Fibroblast of lung (primary cell): ENCODE results near the gene PRDM16. TPM values are rescaled to one million over a fixed set of nuclear protein-coding genes. Genes with fewer than 3 reads are reported as not detected.
A peak's percentile ranks its signal among the peaks of the same experiment; 100 is the strongest.

Source experiments
- DNase-seq, 2 donors: peaks; one replicate each; pipeline versions ENCODE4 v3.0.0 to v3.0.0-alpha.2; 2010; ENCODE audit warnings: low read depth in 2 of 2
- H2AFZ ChIP-seq: 2 replicates; pipeline ENCODE4 v1.5.1; 2012; ENCODE audit warnings: low read length, control low read depth, inconsistent platforms
- H3K27ac ChIP-seq: 2 replicates; pipeline ENCODE4 v1.5.1; 2011; ENCODE audit warnings: low read length, control low read depth; ENCODE audit not compliant: insufficient read depth
- H3K27me3 ChIP-seq: 2 replicates; pipeline ENCODE4 v1.5.1; 2011; ENCODE audit warnings: mild to moderate bottlenecking, low read length; ENCODE audit not compliant: control insufficient read depth, insufficient read depth
- H3K36me3 ChIP-seq: 2 replicates; pipeline ENCODE4 v1.5.1; 2011; ENCODE audit warnings: low read length; ENCODE audit not compliant: control insufficient read depth, insufficient read depth
- H3K4me1 ChIP-seq: 2 replicates; pipeline ENCODE4 v1.5.1; 2011; ENCODE audit warnings: low read length; ENCODE audit not compliant: control insufficient read depth, insufficient read depth; ENCODE audit errors: extremely low read depth
- H3K4me2 ChIP-seq: 2 replicates; pipeline ENCODE4 v1.5.1; 2011; ENCODE audit warnings: low read length, control low read depth; ENCODE audit not compliant: insufficient read depth; ENCODE audit errors: extremely low read depth
- H3K4me3 ChIP-seq, 4 experiments: fragments of 200-600 bp in 1 of 4; sonication (generic) in 1 of 4; replicated peaks in 1 of 4; 2 replicates each; pipeline ENCODE4 v1.5.1; 2011 to 2016; ENCODE audit warnings: low read length in 4 of 4, low read depth in 3 of 4, mild to moderate bottlenecking in 3 of 4, control low read depth in 2 of 4, inconsistent platforms in 1 of 4, mixed read lengths in 1 of 4; ENCODE audit not compliant: insufficient read depth in 1 of 4; ENCODE audit errors: control extremely low read depth in 1 of 4
- H3K79me2 ChIP-seq: 2 replicates; pipeline ENCODE4 v1.5.1; 2012; ENCODE audit warnings: mild to moderate bottlenecking, low read length, inconsistent platforms; ENCODE audit not compliant: control insufficient read depth, insufficient read depth
- H3K9ac ChIP-seq: 2 replicates; pipeline ENCODE4 v1.5.1; 2011; ENCODE audit warnings: mild to moderate bottlenecking, low read length, control low read depth; ENCODE audit not compliant: insufficient read depth
- H3K9me3 ChIP-seq: 2 replicates; pipeline ENCODE4 v1.5.1; 2012; ENCODE audit warnings: low read depth, low read length; ENCODE audit not compliant: control insufficient read depth, insufficient read depth
- H4K20me1 ChIP-seq: 2 replicates; pipeline ENCODE4 v1.5.1; 2011; ENCODE audit warnings: low read length; ENCODE audit not compliant: control insufficient read depth, insufficient read depth; ENCODE audit errors: extremely low read depth
- EZH2 ChIP-seq: IDR thresholded peaks from 2 replicates; pipeline ENCODE4 v1.5.1; 2012; ENCODE audit warnings: low read length, control low read depth, mild to moderate bottlenecking; ENCODE audit errors: missing control alignments
- polyA plus RNA-seq, 2 donors: library from polyadenylated mRNA; depleted of rRNA in 1 of 2; stranded (reverse) in 1 of 2; unstranded in 1 of 2; fragments of >200 nt; gene quantifications; 2 replicates each; pipeline ENCODE4 v1.2.1, GENCODE V29; 2011 to 2012; ENCODE audit warnings: missing spikeins in 1 of 2
- total RNA-seq: library from RNA; depleted of rRNA; stranded (reverse); fragments of >200 nt; gene quantifications from 2 replicates; pipeline ENCODE4 v1.2.1, GENCODE V29; 2014
- TF ChIP-seq, protein P1 (sequence below), 2 donors: IDR thresholded peaks in 1 of 2; conservative IDR thresholded peaks in 1 of 2; 1 replicate in 1 of 2; 2 replicates in 1 of 2; pipeline ENCODE4 v1.5.1; 2011 to 2012; ENCODE audit warnings: low read length in 2 of 2, control low read depth in 1 of 2, inconsistent platforms in 1 of 2, low read depth in 1 of 2, mild to moderate bottlenecking in 1 of 2

The PRDM16 gene
- total and polyA plus RNA-seq, 2 donors (not counting 1 experiment from before 2014, with no cell fraction given), result 0.30 to 1.8 TPM

DNA sequence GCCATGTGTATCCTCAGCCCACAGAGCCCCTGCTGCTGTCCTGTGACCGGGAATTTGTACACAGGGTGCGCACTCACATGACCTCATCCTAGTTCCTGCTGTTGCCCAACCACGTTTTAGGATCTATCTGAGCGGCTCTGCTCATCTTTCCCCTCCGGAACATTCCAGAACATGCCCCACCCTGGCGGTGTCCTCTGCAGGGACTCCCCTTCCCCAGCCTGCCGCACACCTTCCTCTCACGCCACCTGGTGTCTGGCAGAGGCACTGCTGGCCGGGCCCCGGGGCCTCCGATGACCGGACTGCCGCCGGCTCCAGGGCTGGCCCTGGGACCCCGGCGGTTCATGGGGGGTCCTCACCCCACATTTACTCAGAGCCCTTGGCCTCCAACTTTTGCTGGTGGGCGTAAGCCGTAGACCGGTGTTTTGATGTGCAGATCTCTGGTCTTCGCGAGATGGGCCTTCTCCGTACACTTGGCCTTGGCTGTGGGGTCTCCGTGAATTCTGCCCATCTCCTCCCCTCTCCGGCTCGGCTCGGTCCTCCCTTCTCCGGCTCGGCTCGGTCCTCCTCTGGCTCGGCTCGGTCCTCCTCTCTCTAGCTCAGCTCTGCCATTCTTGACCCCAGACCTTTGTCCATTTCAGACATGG lies 414.9 kb downstream of the PRDM16 start:
- Histone ChIP-seq H3K4me1 (no peaks in the 10 kb centered on the region), H3K27me3 (no peaks in the 10 kb centered on the region), H4K20me1 (no peaks in the 10 kb centered on the region), H3K9me3 (no peaks in the 10 kb centered on the region), H3K4me2 (no peak overlapping the region), H3K36me3 (no peaks in the 10 kb centered on the region), H3K27ac (no peak overlapping the region), H3K9ac (no peak overlapping the region), H3K79me2 (no peaks in the 10 kb centered on the region), H3K4me3 (no peak overlapping the region), H2AFZ (no peak overlapping the region)
- TF ChIP-seq, protein P1, sequence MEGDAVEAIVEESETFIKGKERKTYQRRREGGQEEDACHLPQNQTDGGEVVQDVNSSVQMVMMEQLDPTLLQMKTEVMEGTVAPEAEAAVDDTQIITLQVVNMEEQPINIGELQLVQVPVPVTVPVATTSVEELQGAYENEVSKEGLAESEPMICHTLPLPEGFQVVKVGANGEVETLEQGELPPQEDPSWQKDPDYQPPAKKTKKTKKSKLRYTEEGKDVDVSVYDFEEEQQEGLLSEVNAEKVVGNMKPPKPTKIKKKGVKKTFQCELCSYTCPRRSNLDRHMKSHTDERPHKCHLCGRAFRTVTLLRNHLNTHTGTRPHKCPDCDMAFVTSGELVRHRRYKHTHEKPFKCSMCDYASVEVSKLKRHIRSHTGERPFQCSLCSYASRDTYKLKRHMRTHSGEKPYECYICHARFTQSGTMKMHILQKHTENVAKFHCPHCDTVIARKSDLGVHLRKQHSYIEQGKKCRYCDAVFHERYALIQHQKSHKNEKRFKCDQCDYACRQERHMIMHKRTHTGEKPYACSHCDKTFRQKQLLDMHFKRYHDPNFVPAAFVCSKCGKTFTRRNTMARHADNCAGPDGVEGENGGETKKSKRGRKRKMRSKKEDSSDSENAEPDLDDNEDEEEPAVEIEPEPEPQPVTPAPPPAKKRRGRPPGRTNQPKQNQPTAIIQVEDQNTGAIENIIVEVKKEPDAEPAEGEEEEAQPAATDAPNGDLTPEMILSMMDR (conservative IDR thresholded peaks at IDR 0.05 in 1 of 2, IDR thresholded peaks at IDR 0.05 in 1 of 2; ENCODE audit: low read depth in 1 of 2, low read length in 2 of 2), result peak; percentile 81 to 86
- TF ChIP-seq EZH2, result no peak
- no peak for DNase-seq

GRCh38 chr1:3485016-3485415 lies 416.0 kb downstream of the PRDM16 start:
- Histone ChIP-seq H3K36me3 (no peaks in the 10 kb centered on the region), H3K9ac (no peak overlapping the region), H3K27me3 (no peaks in the 10 kb centered on the region), H4K20me1 (no peaks in the 10 kb centered on the region), H3K79me2 (no peaks in the 10 kb centered on the region), H3K27ac (no peak overlapping the region), H2AFZ (no peak overlapping the region), H3K4me1 (no peaks in the 10 kb centered on the region), H3K9me3 (no peaks in the 10 kb centered on the region), H3K4me2 (no peak overlapping the region), H3K4me3 (no peak overlapping the region)
- TF ChIP-seq, protein P1 (conservative IDR thresholded peaks at IDR 0.05 in 1 of 2, IDR thresholded peaks at IDR 0.05 in 1 of 2; ENCODE audit: low read depth in 1 of 2, low read length in 2 of 2), result no peak
- no peak for TF ChIP-seq EZH2
- DNase-seq, result no peak

Other genes starting within 250 kb of the PRDM16 start
- gene ACTRT2, start 47.7 kb upstream of the PRDM16 start, total RNA-seq, result not detected in 2 replicates
- not detected in 2 replicates for gene ACTRT2, start 47.7 kb upstream of the PRDM16 start, polyA plus RNA-seq